Body of pancreas (tissue), 4 donors: Measurements from ENCODE around the gene RPTOR. TPM values are rescaled to one million over a fixed set of nuclear protein-coding genes. Genes with fewer than 3 reads are reported as not detected.

Experiments used
- ATAC-seq: fragments of 150-250 bp; one replicate; pipeline ENCODE4 v1.9.1; 2016
- DNase-seq, 4 donors: peaks; one replicate each; pipeline ENCODE4 v3.0.0-alpha.2; 2019
- H3K27ac ChIP-seq, 4 donors: fragments of 200-600 bp; sonication (generic); 1 replicate in 3 of 4; 2 replicates in 1 of 4; pipeline versions ENCODE4 v1.5.1 to v1.6.1; 2016 to 2019; ENCODE audit warnings: mild to moderate bottlenecking in 1 of 4, mixed read lengths in 1 of 4, moderate library complexity in 1 of 4
- H3K27me3 ChIP-seq, 2 donors: fragments of 200-600 bp; sonication (generic); one replicate each; pipeline ENCODE4 v1.6.0; 2016; ENCODE audit warnings: mild to moderate bottlenecking in 1 of 2
- H3K36me3 ChIP-seq, 2 donors: fragments of 200-600 bp; sonication (generic); replicated peaks in 1 of 2; 2 replicates each; pipeline ENCODE4 v1.5.1; 2016; ENCODE audit warnings: low read depth in 2 of 2; ENCODE audit not compliant: insufficient read depth in 1 of 2
- H3K4me1 ChIP-seq: fragments of 200-600 bp; sonication (generic); one replicate; pipeline ENCODE4 v1.6.0; 2016
- H3K4me3 ChIP-seq, 2 donors: fragments of 200-600 bp; sonication (generic); 1 replicate in 1 of 2; 2 replicates in 1 of 2; pipeline ENCODE4 v1.5.1; 2016 to 2019
- H3K9me3 ChIP-seq, 3 donors: fragments of 200-600 bp; sonication (generic); 1 replicate in 2 of 3; 2 replicates in 1 of 3; pipeline ENCODE4 v1.5.1; 2016
- CTCF ChIP-seq, 7 experiments: fragments of 450-650 bp in 4 of 7; fragments of 200-600 bp in 3 of 7; sonication (generic) in 3 of 7; IDR thresholded peaks; one replicate each; pipeline ENCODE4 v1.5.1; 2016 to 2019; ENCODE audit warnings: antibody characterized with exemption in 7 of 7
- POLR2A ChIP-seq, 3 donors: fragments of 450-650 bp; IDR thresholded peaks; one replicate each; pipeline ENCODE4 v1.6.1; 2016; ENCODE audit warnings: antibody characterized with exemption in 3 of 3, mild to moderate bottlenecking in 2 of 3
- WGBS, 2 donors: methylation state at CpG; one replicate each; pipeline ENCODE4 v1.1.5; 2017; 5-methylcytosine and 5-hydroxymethylcytosine counted together
- intact Hi-C: fragments of 100-400 bp; cut with DNase I; formaldehyde crosslinking; loops from one replicate; pipeline ENCODE4 v1.15.1; 2023
- total RNA-seq, 2 donors: library from RNA; depleted of rRNA; stranded (reverse); fragments of >200 nt; gene quantifications; one replicate each; pipeline ENCODE4 v1.1.0, GENCODE V29; 2016

Gene RPTOR
- total RNA-seq, 2 donors from 2014 or later = 22.3 to 34.3 TPM

- Histone ChIP-seq H3K9me3 (no peaks in the 10 kb centered on the region), H3K4me3 (no peak overlapping the region), H3K27ac (peak overlapping the region in 1 of 4 donors; percentile 30), H3K27me3 (no peaks in the 10 kb centered on the region), H3K4me1 (no peaks in the 10 kb centered on the region), H3K36me3 (peaks cover 0 to 3% of the 10 kb centered on the region in 2 donors)
- peak in 3 of 4 donors; percentile 33 to 37 (median 35) for DNase-seq
- TF ChIP-seq POLR2A (IDR thresholded peaks at IDR 0.05) (no peak), CTCF (IDR thresholded peaks at IDR 0.05) (no peak)
- WGBS, 2 donors = 76 to 92% methylated on average over 15 to 21 of the region's 23 CpGs
- ATAC-seq = peak; percentile 58
- intact Hi-C loops = no loop called here
These were observed 414.8 kb downstream of the RPTOR start for GRCh38 chr17:80959330-80960036.

- ATAC-seq (no peak), DNase-seq (no peak)
- Histone ChIP-seq H3K4me1 (no peaks in the 10 kb centered on the region), H3K9me3 (no peaks in the 10 kb centered on the region), H3K27me3 (no peaks in the 10 kb centered on the region), H3K36me3 (peaks cover 0 to 4% of the 10 kb centered on the region in 2 donors), H3K4me3 (no peak overlapping the region), H3K27ac (no peak overlapping the region)
- no peak for TF ChIP-seq POLR2A (IDR thresholded peaks at IDR 0.05)
- TF ChIP-seq CTCF (IDR thresholded peaks at IDR 0.05) = no peak
- intact Hi-C loops = no loop called here
- 92% methylated on average over 18 of the region's 24 CpGs; no CpG with 5 or more reads in 1 of the 2 donors for WGBS, 2 donors
These were observed 415.6 kb downstream of the RPTOR start for GRCh38 chr17:80960037-80960796.

- H3K27me3 ChIP-seq = no peaks in the 10 kb centered on the region
- intact Hi-C loops = no loop called here
- TF ChIP-seq CTCF (IDR thresholded peaks at IDR 0.05) (no peak), POLR2A (IDR thresholded peaks at IDR 0.05) (no peak)
- H3K4me3 ChIP-seq = no peak overlapping the region
- H3K4me1 ChIP-seq = no peaks in the 10 kb centered on the region
- 93 to 95% methylated on average over 7 to 29 of the region's 31 CpGs for WGBS, 2 donors
- DNase-seq (no peak), ATAC-seq (no peak)
- peaks cover 0 to 4% of the 10 kb centered on the region in 2 donors for H3K36me3 ChIP-seq
- H3K27ac ChIP-seq = no peak overlapping the region
- H3K9me3 ChIP-seq = no peaks in the 10 kb centered on the region
These were observed 416.3 kb downstream of the RPTOR start for GRCh38 chr17:80960797-80961452.

GRCh38 chr17:80961541-80962330, 417.1 kb downstream of the RPTOR start:
- Histone ChIP-seq H3K36me3 (peaks cover 0 to 4% of the 10 kb centered on the region in 2 donors), H3K9me3 (no peaks in the 10 kb centered on the region), H3K4me1 (no peaks in the 10 kb centered on the region), H3K4me3 (no peak overlapping the region), H3K27ac (no peak overlapping the region), H3K27me3 (no peaks in the 10 kb centered on the region)
- 82 to 89% methylated on average over 18 to 21 of the region's 21 CpGs for WGBS, 2 donors
- ATAC-seq (no peak), DNase-seq (no peak)
- TF ChIP-seq CTCF (IDR thresholded peaks at IDR 0.05) = no peak
- TF ChIP-seq POLR2A (IDR thresholded peaks at IDR 0.05) = no peak
- intact Hi-C loops = no loop called here
